Stimulated activated CD4-positive, alpha-beta T cell treated with anti-CD3 and anti-CD28 coated beads, TNF-alpha, amount 100 ng/mL, for 48 hours (primary cell): ENCODE measurements around the gene RPL27.
"Not testable (repeated sequence)": the region's sequence is repeated elsewhere in the genome, so short reads cannot be mapped to it uniquely, and the experiment has no call there.

Source experiments
- DNase-seq, 3 donors: peaks; one replicate each; pipeline ENCODE4 v3.0.0-alpha.2; 2020; ENCODE audit warnings: low read depth in 3 of 3

Gene RPL27

GRCh38 chr17:42993913-42994312 is 4.3 kb upstream of the RPL27 start:
- DNase-seq = not testable (repeated sequence)

- DNase-seq = no peak
These were observed 732 bp upstream of the RPL27 start for GRCh38 chr17:42997390-42997983.

- no peak for DNase-seq
These were observed 845 bp downstream of the RPL27 start for GRCh38 chr17:42999003-42999525.

GRCh38 chr17:43000894-43001293 is 2.7 kb downstream of the RPL27 start:
- DNase-seq = not testable (repeated sequence)

GRCh38 chr17:43003542-43004172 is 5.4 kb downstream of the RPL27 start:
- DNase-seq = no peak

GRCh38 chr17:43006639-43007551 is 8.7 kb downstream of the RPL27 start, which contains the start of gene IFI35:
Gene IFI35, plus strand, starts transcription at chr17:43006784. Its CDS starts 164 bp downstream, at chr17:43006948.
- DNase-seq = peak; percentile 75 to 79 (median 76)

GRCh38 chr17:43010667-43011308 is 12.6 kb downstream of the RPL27 start:
- no peak for DNase-seq

GRCh38 chr17:43011728-43012472 is 13.7 kb downstream of the RPL27 start:
- no peak for DNase-seq

GRCh38 chr17:43013296-43013695 is 15.1 kb downstream of the RPL27 start:
- no peak for DNase-seq

GRCh38 chr17:43014020-43014648 is 15.9 kb downstream of the RPL27 start:
- DNase-seq = no peak

- no peak for DNase-seq
These were observed 16.7 kb downstream of the RPL27 start for GRCh38 chr17:43014649-43015542.

- no peak for DNase-seq
These were observed 17.4 kb downstream of the RPL27 start for GRCh38 chr17:43015579-43015978.

- DNase-seq = no peak
These were observed 18.0 kb downstream of the RPL27 start for GRCh38 chr17:43016216-43016615.

- no peak for DNase-seq
These were observed 20.0 kb downstream of the RPL27 start for GRCh38 chr17:43018008-43018853.

GRCh38 chr17:43018932-43019331 is 20.7 kb downstream of the RPL27 start:
- DNase-seq = no peak

GRCh38 chr17:43019418-43019817 is 21.2 kb downstream of the RPL27 start:
- no peak for DNase-seq

- no peak for DNase-seq
These were observed 21.9 kb downstream of the RPL27 start for GRCh38 chr17:43020030-43020621.
